SK-N-SH (cell line): Measurements from ENCODE around the gene GASK1B. TPM values are rescaled to one million over a fixed set of nuclear protein-coding genes. Genes with fewer than 3 reads are reported as not detected.

Experiments used
- CHD2 ChIP-seq: fragments of 150-350 bp; IDR thresholded peaks from 2 replicates; pipeline ENCODE4 v1.6.1; 2018; ENCODE audit warnings: low read length; ENCODE audit not compliant: partially characterized antibody
- ELF1 ChIP-seq: IDR thresholded peaks from 2 replicates; pipeline ENCODE4 v1.4.0; 2012
- EZH2phosphoT487 ChIP-seq: fragments of 200-600 bp; sonication (generic); IDR thresholded peaks from 2 replicates; pipeline ENCODE4 v1.6.1; 2017; ENCODE audit warnings: low read depth, mixed run types, mild to moderate bottlenecking, antibody characterized with exemption, moderate library complexity, borderline replicate concordance
- FOXJ3 ChIP-seq: sonication (generic); formaldehyde crosslinking; IDR thresholded peaks from 2 replicates; pipeline ENCODE4 v1.5.1; 2020; ENCODE audit warnings: mild to moderate bottlenecking, missing genetic modification reagents
- FOXM1 ChIP-seq: IDR thresholded peaks from 2 replicates; pipeline ENCODE4 v1.4.0; 2012; ENCODE audit warnings: low read depth, mild to moderate bottlenecking
- GABPA ChIP-seq: IDR thresholded peaks from 2 replicates; pipeline ENCODE4 v1.4.0; 2012; ENCODE audit warnings: low read depth, mild to moderate bottlenecking
- MEF2A ChIP-seq: IDR thresholded peaks from 2 replicates; pipeline ENCODE4 v1.4.0; 2012; ENCODE audit warnings: low read depth, borderline replicate concordance
- NRF1 ChIP-seq: IDR thresholded peaks from 2 replicates; pipeline ENCODE4 v1.6.1; 2012; ENCODE audit warnings: low read depth, mild to moderate bottlenecking, low read length
- PBX3 ChIP-seq: IDR thresholded peaks from 2 replicates; pipeline ENCODE4; 2012
- REST ChIP-seq: IDR thresholded peaks from 2 replicates; pipeline ENCODE4 v1.6.1; 2012; ENCODE audit warnings: mild to moderate bottlenecking, low read depth, low read length, moderate library complexity
- RFX5 ChIP-seq: IDR thresholded peaks from 2 replicates; pipeline ENCODE4 v1.6.1; 2012; ENCODE audit warnings: mild to moderate bottlenecking, improper control_type of control experiment, low read length
- TAF1 ChIP-seq: IDR thresholded peaks from 2 replicates; pipeline ENCODE4 v1.6.1; 2012; ENCODE audit warnings: low read depth, mild to moderate bottlenecking, low read length, moderate library complexity, borderline replicate concordance
- TEAD4 ChIP-seq: IDR thresholded peaks from 2 replicates; pipeline ENCODE4 v1.4.0; 2012; ENCODE audit warnings: mild to moderate bottlenecking, borderline replicate concordance; ENCODE audit not compliant: insufficient read depth
- YY1 ChIP-seq: IDR thresholded peaks from 2 replicates; pipeline ENCODE4 v1.4.0; 2012; ENCODE audit warnings: low read depth, mild to moderate bottlenecking
- ZBTB33 ChIP-seq: IDR thresholded peaks from 2 replicates; pipeline ENCODE4 v1.4.0; 2012; ENCODE audit warnings: low read depth, borderline replicate concordance
- polyA plus RNA-seq, 3 experiments: library from polyadenylated mRNA; depleted of rRNA; stranded (reverse); fragments of >200 nt; gene quantifications; 2 replicates each; pipeline ENCODE4 v1.2.3, GENCODE V29; 2012

GASK1B gene
- polyA plus RNA-seq, 1 of the 3 experiments (the other 2 are of a cell fraction), result 3.7 TPM

DNA sequence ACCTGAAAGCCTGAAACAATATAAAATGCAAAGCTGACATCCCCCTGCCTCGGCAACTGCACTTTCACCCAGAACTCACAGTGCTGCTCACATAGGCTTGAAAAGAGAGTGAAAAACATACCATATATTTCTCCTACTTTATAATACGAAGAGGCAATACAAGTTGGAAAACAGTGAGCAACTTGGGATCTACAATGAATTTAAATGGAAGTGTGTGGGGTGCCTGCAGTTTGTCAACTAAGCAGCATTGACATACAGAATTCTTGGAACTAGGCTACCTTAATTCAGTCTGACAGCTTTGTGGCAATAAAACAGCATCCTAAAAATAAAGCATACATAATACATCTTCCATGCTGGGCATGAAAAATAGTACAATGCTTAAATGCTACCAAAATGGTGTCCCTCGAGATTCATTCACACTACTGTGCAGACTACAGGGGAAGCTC lies 8.0 kb downstream of the GASK1B start (continued):
- TF ChIP-seq ELF1 (no peak), GABPA (no peak), TAF1 (no peak), CHD2 (no peak), MEF2A (peak; percentile 79; the same call in 1 of the 2 replicates), EZH2phosphoT487 (no peak), REST (no peak), FOXJ3 (CRISPR knock-in tag) (no peak), ZBTB33 (peak; percentile 44; the same call in 1 of the 2 replicates), YY1 (peak; percentile 52; the same call in 1 of the 2 replicates), NRF1 (no peak), PBX3 (peak; percentile 98), FOXM1 (no peak), RFX5 (no peak), TEAD4 (peak; percentile 82)
- TF ChIP-seq, all 33 proteins: peak for 13
